T-helper 1 cell treated with Interleukin-12 subunit alpha and Interleukin-12 subunit beta and Interleukin-4 antibody, amounts not matched to agents 30 ng/mL and 1 ng/mL, for 36 hours (primary cell): ENCODE results near the gene ACSS2. TPM values are rescaled to one million over a fixed set of nuclear protein-coding genes. Genes with fewer than 3 reads are reported as not detected.

Experiments used
- intact Hi-C: fragments of 100-400 bp; cut with micrococcal nuclease; formaldehyde crosslinking; loops from one replicate; pipeline ENCODE4 v1.15.1; 2024
- total RNA-seq: library from RNA; stranded (reverse); gene quantifications from 2 replicates; pipeline ENCODE4 v1.2.3, GENCODE V29; 2022

The ACSS2 gene
- total RNA-seq, 1 donor from 2014 or later: 52.2 TPM

DNA sequence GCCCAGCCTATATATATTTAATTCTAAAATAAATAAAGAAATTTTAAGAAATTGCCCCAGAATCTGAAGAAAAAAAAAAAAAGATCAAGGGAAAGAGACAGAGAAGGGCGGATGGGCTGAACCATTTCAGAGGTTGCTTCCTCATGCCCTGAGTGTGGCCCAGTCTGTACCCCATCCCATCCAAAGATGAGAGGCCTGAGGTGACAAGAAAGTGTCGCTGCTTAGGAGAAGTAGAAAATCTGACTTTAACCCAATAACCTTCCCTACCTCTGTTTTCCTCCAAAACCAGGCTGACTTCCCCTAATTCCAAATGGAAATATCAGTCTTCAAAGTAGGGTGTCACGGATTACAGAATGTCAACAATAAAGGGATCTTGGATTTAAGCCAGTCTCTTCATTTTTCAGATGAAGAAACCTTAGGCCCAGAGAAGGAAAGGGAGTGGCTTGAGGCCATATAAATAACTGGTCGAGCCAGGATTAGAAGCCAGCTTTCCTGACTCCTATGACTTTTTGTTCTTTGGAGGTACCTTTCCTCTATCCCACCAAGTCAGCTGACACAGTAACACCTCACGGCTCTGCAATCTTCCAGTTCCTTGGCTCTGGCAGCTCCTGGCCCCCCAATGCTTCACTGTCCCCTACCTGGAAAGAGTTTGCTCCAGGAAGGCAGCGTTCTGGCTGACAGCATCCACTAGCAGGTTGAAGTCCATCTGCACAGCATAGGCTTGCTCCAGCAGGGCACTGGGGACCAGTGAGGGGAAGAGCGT, 69.1 kb downstream of the ACSS2 start:
- intact Hi-C loops: no loop called here

DNA sequence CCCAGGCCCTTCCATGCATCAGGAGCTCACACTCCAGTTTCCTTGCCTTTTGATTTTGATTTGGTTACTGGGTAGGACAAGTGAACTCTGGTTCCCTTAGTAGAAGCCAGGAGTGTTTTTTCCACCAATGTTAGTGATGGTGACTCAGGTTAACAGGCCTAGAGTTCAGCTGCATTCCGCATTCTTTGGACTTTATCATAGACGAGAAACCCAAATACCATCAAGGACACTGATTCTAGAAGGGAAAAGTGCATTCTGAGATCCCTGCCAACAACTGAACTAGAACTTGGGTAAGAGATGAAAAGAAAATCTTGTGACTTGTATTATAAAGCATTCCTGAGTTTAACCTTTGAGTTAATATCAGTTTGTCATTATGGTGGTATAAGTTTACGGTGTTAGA, 70.2 kb downstream of the ACSS2 start:
- intact Hi-C loops: no loop called here

DNA sequence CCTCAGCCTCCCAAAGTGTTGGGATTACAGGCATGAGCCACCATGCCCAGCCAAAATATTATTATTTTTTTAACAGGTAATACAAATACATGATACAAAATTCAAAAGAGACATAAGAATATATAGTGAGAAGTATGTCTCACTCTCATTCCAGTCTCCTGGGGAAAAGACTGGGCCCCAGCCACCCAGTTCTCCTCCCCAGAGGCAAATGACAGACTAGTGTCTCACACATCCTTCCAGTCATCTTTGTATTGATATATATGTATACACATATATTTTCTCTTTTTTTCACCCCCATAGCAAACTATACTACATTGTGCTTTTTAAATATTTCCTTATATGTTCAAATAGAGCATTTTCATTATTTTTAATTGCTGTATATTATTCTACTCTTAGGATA, 70.9 kb downstream of the ACSS2 start:
- intact Hi-C loops: no loop called here

DNA sequence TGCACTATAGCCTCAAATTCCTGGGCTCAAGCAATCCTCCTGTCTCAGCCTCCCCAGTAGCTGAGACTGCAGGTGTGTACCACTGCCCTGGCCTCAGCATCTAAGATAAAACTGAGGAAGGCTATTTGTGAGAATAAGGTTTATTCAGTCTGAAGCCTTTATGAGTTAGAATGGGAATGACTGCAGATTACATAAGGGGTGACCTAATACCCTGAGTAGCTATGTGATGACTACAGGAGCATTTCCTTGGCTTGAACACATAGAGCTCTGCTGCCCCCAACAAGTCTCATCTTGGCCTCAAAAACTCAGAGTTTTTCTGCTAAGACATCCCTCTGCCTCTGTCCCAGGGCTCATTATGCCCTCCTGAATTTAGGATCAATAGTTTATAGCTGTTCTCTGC, 71.6 kb downstream of the ACSS2 start:
- intact Hi-C loops: no loop called here

DNA sequence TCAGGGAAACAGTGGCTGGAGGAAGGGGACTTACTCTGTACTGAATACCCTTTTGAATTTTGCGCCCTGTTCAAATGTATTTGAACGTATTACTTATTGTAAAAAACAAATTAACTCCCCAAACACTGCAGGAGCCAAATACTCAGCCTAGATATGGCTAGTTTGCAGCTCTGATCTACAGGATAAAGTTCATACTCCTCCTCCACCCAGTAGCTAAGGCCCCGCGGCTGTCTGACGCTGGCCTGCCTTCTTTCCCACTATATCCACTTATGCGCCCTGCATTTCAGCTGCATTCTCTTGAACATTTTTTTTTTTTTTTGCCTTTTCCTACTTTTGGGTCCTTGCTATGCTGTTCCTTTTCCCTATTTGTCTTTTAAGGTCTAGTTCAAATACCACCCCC, 72.7 kb downstream of the ACSS2 start:
- intact Hi-C loops: no loop called here

DNA sequence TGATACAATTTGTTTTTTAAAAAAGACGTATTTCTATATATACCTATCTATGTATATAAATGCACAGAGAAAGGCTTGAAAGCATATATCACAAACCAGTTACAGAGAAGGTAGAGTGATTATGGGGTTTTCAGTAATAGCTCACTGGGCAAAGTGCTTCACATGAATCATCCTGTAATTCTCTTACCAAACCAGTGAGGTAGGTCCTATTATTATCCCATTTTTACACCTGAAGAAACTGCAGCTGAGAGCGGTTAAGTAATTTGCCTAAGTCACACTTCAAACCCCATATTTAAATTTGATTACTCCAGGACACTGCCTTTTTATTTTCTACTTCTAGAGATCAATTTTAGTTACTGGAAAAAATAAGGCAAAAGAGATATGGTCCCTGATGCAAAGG, 74.8 kb downstream of the ACSS2 start:
- intact Hi-C loops: no loop called here

DNA sequence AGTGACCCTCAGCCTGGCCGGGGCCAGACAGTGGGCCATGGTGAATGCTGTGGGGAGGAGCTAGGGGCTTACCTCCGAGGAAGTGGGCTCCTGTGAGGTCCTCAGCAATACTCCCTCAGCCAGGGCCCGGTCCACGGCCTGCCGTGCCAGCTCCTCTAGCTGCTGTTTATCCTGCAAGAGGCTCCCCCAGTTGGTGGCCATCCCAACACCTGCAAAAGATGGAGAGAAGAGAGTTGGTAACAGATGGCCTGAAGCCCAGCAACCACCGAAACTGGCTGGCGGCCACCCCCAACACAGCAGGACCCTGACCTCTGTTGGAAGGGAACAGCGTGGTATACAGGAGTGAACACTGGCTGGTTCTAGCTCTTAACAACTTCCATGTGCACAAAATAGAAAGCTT, 75.2 kb downstream of the ACSS2 start:
- intact Hi-C loops: no loop called here

DNA sequence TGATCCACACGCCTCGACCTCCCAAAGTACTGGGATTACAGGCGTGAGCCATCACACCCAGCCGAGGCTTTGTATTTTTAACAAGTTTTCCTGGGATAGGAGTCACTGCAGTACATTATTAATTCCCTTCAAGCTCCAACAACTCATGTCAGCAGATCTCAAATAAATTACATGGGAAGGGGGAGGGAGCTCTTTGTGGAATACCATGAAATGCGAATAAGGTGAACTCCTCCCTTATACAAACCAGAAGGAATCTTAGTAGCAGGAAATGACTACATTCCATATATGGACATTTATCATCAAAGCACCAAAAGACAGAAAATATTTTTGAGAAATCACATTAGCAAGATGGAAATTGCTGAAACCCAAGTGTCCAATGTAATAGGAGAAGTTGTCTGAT, 76.3 kb downstream of the ACSS2 start:
- intact Hi-C loops: no loop called here

DNA sequence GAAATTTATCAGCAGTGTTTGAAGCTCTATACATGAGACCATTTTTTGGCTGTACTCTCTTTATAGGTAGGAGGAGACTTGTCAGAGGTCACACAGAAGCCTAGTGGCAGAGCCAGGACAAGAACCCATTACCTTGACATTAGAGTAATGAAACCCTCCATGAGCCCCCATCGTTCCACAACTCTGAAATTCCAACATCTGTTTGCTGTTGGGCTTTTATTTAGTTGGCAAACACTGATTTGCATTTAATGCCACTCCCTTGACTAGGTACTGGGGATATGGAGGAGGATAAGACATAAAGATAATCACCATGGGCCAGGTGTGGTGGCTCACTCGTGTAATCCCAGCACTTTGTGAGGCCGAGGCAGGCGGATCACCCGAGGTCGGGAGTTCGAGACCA, 77.5 kb downstream of the ACSS2 start:
- intact Hi-C loops: no loop called here

DNA sequence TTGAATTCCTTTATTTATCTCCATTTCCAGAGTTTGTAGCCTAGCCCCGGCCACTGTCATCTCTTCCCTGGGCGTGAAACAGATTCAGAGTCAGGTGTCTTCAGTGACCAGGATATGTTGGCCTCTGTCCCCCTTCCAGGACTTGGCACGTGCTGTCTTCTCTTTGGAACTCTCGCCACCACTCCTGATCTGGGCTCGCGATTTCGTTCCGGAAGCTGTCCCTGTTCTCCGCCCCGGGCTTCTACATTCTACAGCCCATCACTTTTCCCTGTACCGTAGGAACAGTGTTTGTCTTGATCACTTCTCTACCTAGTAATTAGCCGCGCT, 78.5 kb downstream of the ACSS2 start:
- intact Hi-C loops: loop anchor here (1.0 to 5.0 kb wide), 12 partner anchors 37 to 662 kb away; partner anchors contain the start of genes ACSS2, DYNLRB1, EDEM2 and ITCH

DNA sequence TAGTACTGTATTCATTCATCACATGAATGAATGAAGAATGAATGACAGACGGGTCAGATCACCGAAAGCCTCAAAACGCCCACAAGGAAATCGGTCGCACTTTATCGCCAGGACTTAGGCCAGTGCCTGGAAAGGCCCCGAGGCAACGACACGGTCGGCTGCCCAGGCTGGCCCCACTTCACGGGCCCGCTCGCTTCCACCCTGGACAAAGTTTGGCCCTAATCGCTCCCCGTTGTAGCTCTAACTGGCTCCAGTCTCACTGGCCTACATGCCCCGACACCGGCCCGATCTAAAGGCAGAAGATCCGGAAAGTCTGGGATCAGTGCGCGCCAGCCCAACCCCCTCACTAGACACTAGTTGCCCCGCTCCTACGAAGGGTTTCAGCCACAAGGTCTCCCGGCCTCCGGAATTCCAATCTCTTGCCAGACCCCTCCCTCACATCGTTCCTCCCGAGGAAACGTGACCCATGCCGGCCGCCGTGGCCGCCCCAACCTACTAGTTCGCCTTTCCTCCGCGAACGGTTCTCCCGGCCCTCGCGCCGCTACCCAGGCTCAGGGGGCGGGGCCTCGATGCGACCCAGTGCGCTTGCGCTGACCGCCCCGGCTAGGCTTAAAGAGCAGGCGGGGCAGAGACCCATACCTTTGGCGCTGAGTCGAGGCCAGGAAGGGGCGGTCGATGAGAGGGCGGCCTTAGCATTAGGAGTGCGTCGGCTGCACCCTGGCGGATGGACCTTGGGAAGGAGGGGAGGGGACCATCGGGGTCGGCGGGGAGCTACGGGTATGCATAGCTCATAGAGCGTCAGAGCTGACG, 79.0 kb downstream of the ACSS2 start, which contains the start of the genes GSS and MYH7B:
TSS of gene GSS (minus strand) at position 576 of the 810 bp plus-strand sequence. CDS start 3,954 bp downstream, outside the sequence.
TSS of gene MYH7B (plus strand) at position 638 of the 810 bp plus-strand sequence. CDS start 22,138 bp downstream, outside the sequence.
- intact Hi-C loops: loop anchor here (1.0 to 5.0 kb wide), 12 partner anchors 37 to 662 kb away; partner anchors contain the start of genes ACSS2, DYNLRB1, EDEM2 and ITCH

DNA sequence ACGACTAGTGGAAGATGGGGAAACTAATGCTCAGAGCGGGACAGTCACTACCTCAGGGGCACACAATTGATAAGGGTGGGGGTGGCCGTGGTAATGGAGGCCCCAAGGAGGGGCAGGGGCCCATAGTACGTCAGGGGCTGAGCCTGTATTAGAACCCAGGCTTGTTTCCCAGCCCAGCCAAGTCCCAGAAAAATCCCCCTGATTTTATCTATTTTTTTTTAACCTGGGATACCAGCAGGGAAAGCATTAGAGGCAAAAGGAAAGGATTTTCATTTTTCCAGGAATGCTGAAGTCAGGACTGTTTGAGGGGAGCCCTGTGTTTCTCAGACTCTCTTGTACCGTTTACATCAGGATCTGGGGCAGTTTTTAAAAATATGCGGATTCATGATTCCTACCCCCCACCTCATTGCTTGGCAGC, 79.6 kb downstream of the ACSS2 start:
- intact Hi-C loops: loop anchor here (5.0 kb wide), 2 partner anchors 64 to 661 kb away; partner anchors contain the start of gene SPAG4

DNA sequence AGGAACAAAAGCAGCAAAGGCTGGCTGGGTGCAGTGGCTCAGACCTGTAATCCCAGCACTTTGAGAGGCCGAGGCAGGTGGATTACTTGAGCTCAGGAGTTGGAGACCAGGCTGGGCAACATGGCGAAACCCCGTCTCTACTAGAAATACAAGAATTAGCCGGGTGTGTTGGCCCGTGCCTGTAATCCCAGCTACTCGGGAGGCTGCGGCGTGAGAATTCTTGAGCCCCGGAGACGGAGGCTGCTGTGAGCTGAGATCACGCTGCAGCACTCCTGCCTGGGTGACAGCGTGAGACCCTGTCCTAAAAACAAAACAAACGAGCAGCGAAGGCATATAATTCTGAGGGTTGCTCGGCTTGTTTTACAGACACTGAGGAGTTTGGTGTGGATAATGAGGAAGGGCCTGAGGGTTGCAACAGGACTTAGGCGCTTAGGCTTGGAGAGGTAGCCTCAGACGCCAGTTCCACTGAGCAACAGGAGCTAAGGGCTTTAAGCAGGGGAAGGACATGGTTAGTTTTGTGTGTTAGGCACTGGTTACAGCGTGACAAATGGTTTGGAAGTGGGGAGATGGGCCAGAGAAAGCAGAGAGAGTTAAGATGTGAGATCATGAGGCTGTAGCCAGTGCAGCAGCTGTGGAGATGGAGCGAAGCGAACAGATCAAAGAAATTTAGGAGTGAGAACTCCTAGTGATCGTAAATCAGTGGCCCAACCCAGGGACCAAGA, 80.5 kb downstream of the ACSS2 start:
- intact Hi-C loops: loop anchor here (5.0 kb wide), 2 partner anchors 65 to 660 kb away; partner anchors contain the start of gene SPAG4

DNA sequence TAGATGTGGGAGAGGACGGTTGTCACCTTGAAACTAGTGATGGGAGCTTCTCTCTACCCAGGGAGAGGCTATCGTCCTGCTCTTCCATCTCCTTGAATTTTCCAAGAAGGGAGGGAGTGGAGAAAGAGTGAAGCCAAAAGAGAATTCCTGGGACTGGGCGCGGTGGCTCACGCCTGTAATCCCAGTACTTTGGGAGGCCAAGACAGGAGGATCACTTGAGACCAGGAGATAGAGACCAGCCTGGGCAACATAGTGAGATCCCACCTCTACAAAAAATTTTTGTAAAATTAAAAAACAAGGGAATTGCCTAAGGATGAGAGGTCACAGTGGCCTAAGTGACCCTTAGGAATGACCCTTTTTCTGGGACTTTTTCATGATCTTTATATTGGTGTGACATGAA, 88.1 kb downstream of the ACSS2 start:
- intact Hi-C loops: loop anchor here (5.0 kb wide), 1 partner anchor 243 kb away; no protein-coding TSS in a partner anchor

DNA sequence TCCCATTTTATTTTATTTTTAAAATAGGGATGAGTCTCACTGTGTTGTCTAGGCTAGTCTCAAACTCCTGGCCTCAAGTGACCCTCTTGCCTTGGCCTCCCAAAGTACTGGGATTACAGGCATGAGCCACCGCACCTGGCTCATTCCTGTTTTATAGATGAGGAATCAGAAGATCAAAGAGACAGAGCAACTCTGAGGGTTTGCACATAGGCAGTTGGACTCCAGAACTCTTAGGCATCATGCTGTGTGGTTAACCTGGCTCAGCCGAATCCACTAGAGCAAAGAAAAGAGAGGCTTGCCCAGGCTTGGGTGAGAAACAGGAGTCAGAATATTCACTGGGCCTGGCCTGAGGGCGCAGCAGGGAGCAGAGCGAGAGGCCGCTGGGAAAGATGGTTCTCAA, 88.6 kb downstream of the ACSS2 start:
- intact Hi-C loops: no loop called here

DNA sequence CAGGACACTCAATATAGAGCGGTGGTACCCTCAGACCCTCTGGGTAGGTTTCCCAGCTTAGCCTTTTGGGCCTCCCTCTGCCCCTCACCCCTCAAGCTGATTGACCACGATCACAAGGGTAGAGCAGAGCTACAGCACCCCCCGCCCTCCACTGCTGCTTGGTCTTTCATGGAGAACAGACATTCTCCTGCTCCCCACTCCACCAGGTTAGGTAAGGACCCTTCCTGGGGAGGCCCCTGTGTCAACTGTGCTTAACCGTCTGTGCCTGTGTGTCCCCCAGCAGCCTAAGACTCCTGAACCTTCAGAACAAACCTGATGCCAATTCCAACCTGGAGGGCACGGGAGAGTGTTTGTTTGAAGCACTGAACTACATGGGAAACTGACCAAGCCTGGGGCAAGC, 91.0 kb downstream of the ACSS2 start:
- intact Hi-C loops: no loop called here

DNA sequence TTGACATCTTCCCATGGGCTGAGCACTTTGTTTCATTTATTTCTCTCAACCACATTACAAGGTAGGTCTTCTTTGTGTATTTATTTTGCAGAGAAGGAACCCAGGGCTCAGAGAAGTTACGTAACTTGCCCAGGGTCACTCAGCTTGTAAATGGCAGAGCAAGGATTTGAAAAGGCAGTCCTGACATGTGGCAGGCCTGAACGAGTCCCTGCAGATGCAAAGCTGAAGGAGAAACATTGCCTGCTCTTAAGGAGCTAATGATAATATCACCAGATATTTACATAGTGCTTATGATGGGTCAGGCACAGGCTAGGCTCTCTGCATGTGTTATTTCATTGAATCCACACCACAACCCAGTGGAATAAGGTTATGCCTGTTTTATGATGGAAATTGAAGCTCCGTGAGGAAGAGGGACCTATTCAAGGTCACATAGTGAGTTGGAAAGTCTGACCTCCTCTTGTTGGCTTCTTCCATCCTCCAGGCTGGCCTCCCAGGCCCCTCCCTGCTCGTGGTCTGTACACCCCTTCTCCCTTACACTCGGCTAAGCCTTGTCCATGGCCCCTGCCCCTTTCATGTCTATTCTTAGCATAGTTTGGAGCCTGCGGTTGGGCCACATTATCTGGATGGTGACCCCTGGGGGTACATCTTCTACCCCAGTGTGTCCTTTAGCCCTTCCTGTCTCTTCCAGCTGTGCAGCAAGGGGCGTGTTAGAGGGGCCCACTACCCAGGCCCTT, 91.8 kb downstream of the ACSS2 start:
- intact Hi-C loops: no loop called here

DNA sequence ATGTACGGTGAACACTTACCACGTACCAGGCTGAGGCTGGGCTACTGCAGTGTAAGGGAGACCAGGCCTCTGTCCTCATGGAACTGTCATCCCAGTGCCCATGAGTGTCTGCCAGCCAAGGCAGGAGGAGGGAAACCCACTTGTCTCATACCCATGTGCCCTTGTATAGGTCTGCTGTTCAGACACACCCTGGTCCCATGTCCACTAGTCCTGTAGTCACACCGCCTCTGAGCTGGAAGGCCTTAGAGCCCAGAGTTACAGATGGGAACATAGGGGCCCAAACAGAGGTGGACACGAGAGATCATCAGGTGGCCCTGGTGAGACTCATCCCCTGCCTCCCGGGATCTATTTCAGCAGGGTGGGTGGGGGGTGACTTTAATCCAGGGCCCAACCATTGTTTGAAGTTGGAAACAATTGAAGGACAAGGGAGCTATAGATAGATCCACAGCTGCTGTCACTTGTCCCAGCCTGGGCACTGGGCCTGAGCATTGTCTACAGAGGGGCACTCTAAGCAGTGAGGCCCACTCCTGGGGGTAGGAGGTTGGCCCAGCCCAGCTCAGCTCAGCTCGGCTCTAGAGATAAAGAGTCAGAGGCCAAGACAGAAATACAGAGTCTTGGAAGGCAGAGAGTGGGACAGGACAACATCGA, 93.9 kb downstream of the ACSS2 start:
- intact Hi-C loops: no loop called here

DNA sequence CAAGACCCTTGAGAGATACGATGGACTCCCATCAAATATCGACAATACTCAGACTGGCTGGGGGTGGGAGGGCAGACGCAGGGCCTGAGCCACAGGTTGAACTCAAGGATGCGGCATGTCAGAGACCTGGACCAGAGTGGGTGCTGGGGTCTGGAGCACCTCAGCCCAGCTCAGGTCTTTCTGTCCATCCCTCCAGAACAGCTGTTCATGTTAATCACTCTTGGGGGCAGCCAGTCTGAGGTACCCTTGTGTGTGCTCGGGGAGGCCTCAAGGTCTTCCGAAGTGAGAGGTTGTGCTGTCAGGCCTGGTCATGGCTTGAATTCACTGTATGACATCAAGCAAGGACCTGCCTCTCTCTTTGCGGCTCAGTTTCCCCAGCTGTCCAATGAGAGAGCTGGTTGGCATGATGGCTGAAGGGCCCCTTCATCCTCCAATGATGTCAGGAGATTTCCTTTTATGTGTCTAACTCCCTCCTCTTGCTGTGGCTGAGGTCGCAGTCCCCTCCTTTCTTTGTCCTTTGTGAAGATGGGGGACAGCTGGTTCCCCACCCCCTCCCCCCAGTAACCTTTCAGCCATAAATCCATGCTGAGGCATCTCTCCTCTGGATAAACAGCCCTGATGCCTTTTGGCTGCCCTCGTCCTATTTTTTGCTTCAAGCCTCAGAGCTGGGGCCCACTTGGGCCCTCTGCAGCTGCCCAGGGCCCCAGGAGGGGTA, 94.6 kb downstream of the ACSS2 start:
- intact Hi-C loops: no loop called here
